Measurements from ENCODE around the gene CLINT1.

CLINT1 gene

DNA sequence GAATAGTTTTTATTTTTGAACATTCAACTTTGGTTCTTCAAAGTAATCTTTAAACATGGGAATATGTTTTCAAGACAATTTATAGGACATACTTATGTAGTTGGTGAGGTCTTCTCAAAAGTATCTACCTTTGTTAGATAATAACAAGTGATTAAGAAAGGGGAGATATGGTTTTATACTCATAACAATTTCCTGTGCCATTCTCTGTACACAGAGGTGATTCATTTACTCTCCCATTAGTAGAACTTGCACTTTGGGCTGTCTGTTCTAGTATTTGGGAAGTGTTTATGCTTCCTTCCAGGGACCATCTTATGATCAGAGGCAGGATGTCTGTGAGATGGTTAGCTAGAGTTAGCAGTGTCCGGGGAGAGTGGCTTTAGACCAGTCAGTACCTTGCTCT is 100.2 kb downstream of the CLINT1 start:
- DNase-seq (ENCODE audit: low read depth in 2 of 2): no peak

GRCh38 chr5:157756122-157756521 is 102.8 kb downstream of the CLINT1 start:
- no peak for DNase-seq (ENCODE audit: low read depth in 2 of 2)

GRCh38 chr5:157750320-157750719 is 108.6 kb downstream of the CLINT1 start:
- DNase-seq (ENCODE audit: low read depth in 2 of 2): no peak

DNA sequence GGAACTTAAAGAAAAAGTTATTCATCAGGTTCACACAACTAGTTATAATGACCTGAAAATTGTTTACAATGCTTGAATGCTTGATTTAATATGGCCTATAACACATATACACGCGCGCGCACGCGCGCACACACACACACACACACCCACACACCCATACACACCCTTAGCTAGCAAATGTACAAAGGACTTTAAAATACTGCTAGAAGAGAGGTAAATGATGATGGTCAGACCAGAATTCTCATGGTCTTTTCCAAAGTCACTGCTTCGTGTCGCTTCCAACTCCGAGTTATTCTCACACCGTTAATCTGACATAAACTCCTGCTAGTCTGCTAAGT is 109.5 kb downstream of the CLINT1 start:
- DNase-seq (ENCODE audit: low read depth in 2 of 2): no peak

DNA sequence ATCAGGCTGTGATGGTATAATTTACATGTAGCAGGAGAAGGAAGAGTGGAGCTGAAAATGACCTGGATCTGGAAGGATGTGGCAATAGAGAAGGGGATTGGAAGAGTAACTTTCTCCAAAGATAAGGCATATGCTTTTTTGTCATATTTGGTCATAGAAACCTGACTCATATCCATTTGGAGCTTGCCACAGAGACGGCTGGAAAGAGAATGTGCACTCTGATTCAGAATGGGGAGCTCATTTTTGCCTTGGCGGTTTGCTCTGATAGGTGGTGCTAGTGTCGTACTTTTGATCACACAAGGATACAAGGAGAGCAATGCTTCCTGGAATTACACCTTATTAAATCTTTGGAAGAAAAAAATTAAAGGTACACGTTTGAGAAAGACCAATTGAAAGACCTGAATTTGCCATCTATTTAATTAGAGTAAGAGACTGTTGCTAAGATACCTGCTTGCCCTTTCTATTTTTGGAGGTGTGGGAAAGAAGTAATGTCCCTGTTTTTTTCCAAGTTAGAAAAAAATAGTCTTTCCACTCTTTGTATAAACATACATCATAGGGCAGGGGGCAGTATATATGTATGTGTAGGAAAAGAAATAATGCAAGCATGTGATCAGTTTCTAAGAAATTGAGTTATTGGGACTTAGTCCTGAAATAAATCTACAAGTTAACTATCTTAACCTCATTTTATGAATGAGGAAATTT is 110.0 kb downstream of the CLINT1 start:
- no peak for DNase-seq (ENCODE audit: low read depth in 2 of 2)

DNA sequence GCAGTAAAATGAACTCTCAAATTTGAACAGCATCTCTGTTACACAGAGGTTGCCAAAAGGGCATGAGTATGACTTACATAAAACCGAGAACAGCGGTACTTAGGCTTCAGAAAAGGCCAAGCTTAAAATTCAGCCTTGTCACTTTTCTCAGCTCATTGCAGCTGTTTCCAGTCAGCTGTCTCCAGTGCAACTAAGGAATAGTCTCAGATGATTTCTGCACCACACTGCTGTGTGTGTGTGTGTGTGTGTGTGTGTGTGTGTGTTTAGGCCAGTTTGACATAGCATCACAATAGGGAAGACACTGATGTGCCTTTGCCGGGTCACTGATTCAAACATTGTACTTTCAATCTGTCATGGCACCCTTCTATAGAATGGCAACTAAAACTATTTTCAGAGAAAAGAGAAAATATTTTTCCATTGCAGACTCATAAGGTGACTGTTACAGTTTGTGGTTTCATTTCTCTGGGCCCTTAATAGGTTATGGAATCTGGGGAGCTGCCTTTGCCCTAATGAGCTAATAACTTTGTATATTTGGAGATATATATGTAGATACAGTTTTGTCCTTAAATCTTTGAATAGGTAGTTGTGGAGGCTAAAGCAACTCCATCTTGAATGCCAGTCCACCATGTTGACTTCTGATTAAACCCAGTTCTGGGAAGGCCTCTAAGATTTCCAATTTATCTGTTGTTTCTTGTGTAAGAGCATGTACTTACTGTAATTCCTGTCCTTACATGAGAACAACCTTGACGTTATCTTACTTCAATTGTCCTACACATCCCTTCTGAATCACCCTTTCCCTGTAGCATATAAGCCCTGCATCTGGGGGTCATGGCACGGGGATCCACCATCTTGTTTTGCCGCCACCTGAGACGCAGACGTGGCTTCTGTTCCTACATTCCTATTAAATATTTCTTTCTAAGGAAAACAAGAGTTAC is 110.9 kb downstream of the CLINT1 start:
- DNase-seq (ENCODE audit: low read depth in 2 of 2): no peak

- DNase-seq (ENCODE audit: low read depth in 2 of 2): no peak
Observed at GRCh38 chr5:157747173-157747740, 111.7 kb downstream of the CLINT1 start.

DNA sequence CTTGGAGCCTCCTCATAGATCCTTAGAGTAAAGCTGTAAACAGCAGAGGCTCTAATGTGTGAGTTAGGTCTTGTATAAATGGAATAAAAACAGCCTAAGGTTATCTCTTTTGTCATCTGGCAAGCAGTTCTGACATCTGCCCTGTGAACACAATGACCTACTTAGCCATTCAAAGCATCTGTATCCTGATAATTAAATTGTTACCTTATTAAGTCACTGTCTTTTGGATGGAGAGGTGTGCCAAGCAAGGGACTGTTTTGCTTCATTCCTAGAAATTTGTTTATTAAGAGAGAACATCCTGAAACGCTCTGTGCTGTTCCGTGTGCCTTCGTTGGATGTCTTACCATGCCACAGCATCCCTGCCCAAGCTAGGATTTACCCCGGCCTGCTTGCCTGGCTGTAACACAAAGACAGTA is 113.9 kb downstream of the CLINT1 start:
- DNase-seq (ENCODE audit: low read depth in 2 of 2): no peak

DNA sequence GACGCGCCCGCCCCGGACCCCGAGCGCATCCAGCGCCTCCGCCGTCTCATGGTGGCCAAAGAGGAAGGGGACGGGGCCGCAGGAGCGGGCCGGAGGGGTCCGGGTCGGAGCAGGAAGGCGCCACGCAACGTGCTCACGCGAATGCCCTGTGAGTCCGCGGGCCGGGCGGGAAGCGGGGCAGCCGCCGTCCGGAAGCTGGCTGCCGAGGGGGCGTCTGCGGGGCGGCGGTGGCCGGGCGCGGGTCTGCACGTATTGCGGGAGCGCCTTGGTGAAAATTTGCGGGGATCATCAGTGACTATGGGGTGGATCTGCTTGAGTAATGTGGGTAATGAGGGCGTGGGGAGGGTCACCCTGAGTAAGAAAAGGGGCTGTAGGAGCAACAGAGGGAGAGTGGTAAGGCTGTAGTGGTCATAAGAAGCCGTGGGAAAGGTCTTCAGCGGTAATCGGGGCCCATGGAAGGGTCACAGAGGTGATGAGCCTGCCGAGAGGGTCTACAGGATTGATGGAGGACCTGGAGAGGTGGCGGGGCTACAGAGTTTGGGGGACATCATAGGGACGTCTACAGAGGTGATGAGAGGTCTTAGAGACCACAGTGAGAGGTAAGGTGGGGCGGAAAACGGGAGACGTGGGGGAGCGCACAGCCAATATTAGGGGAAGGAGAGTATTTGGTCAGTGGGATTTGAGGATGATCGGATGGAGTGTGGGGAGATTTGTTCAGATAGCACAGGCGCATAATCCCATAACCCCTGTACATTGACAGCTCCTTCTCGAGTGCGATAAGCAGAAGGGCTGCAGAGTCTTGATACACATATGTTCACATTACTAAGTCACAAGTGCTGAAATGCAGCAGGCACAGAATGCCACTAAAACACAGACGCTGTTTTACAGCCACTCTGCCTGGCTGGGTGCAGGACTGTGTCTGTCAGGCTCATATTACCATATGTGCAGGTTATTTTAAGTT is 114.6 kb downstream of the CLINT1 start:
- DNase-seq (ENCODE audit: low read depth in 2 of 2): no peak

DNA sequence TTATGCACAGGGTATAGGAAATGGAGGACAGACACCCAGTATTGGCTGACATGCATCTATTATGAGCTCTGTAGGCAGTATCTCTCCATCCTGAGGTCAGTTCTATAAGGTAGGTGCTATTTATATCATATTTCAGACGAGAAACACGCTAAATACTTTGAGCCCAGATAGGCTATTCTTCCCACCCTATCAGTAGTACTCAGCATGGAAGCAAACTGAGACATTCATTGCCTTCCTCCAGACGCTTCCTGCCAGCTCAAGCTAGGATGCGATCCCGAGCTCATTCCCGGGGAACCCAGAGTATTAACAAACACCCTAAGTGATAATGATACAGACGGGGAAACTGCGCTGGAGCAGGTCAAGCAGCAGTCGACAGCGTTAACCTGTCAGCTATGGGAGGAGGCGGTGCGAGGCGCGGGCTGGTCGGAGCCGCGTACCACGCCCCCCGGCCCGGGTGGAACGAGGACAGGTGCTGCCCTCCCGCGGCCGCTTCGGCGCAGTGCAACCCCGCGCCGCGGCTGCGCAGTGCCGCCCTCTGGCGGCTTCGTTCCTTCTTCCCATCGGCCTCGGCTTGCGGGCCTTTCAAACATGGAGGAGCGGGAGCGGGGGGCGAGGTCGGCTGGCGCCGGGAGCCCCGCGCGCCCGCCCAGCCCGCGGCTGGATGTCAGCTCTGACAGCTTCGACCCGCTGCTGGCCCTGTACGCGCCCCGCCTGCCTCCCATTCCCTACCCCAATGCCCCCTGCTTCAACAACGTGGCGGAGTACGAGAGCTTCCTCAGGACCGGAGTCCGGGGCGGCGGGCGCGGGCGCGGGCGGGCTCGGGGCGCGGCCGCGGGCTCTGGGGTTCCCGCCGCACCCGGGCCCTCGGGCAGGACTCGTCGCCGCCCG is 115.5 kb downstream of the CLINT1 start, which contains the start of gene LSM11:
Gene LSM11 (plus strand): TSS at position 550 of the 888 bp plus-strand sequence. CDS start 39 bp downstream, at position 589.
- DNase-seq (ENCODE audit: low read depth in 2 of 2): peak; percentile 84 to 86

GRCh38 chr5:157741131-157741530 is 117.8 kb downstream of the CLINT1 start:
- DNase-seq (ENCODE audit: low read depth in 2 of 2): no peak

GRCh38 chr5:157740229-157740610 is 118.7 kb downstream of the CLINT1 start:
- no peak for DNase-seq (ENCODE audit: low read depth in 2 of 2)

DNA sequence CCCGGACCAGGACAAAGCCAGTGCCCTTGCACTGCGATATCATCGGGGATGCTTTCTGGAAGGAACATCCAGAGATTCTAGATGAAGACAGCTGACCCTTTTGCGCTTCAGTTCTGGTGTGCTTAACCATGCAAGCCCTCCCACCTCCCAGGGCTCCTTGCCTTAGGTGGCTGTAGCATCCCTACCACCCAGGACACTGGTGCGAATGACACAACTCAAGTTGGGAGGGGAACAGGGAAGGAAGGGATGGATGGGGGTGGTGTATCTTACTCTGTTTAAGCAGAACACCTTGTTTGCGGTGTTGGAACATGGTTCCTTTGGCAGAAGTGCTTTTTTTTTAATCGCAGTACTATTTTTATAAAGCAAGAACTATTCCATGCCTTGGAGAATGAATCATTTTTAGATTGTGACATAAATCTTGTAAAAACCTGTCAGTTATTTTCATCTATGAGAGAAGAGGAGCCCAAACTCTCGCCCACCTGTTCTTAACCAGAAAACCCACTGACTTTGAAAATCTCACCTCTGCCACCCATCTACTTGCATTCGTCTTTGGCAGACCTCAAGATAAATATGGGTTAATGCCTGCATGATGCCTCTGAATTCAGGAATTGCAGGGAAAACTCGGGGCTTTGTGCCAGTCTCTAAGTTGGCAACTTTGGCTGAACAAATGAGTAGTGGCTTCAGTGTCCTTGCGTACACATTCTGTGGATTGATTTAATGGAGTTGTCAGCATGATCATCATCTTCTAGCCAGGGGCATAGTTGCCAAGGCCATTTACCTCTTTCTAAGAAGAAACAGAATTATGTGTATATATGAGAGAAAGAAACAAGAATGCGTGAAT is 119.3 kb downstream of the CLINT1 start:
- no peak for DNase-seq (ENCODE audit: low read depth in 2 of 2)

- no peak for DNase-seq (ENCODE audit: low read depth in 2 of 2)
Observed at GRCh38 chr5:157735991-157736390, 123.0 kb downstream of the CLINT1 start.
